Umbilical cord (tissue), 2 donors: ENCODE results near the gene ALG12. TPM values are rescaled to one million over a fixed set of nuclear protein-coding genes. Genes with fewer than 3 reads are reported as not detected.

Experiments used
- DNase-seq: peaks from one replicate; pipeline ENCODE4 v3.0.0-alpha.2; 2015; ENCODE audit warnings: low spot score
- total RNA-seq: library from RNA; depleted of rRNA; stranded (reverse); fragments of >200 nt; gene quantifications from one replicate; pipeline ENCODE4 v1.2.3, GENCODE V29; 2014; ENCODE audit warnings: low replicate concordance; ENCODE audit not compliant: insufficient read depth

The ALG12 gene
- total RNA-seq, 1 donor from 2014 or later, result 13.7 TPM

GRCh38 chr22:49958366-49958921 is 40.2 kb upstream of the ALG12 start:
- DNase-seq, result no peak

GRCh38 chr22:49957826-49958365 is 39.7 kb upstream of the ALG12 start:
- DNase-seq, result no peak

GRCh38 chr22:49956914-49957825 is 38.9 kb upstream of the ALG12 start:
- no peak for DNase-seq

GRCh38 chr22:49956418-49956770 is 38.2 kb upstream of the ALG12 start:
- no peak for DNase-seq

- DNase-seq, result no peak
These were observed 37.6 kb upstream of the ALG12 start for GRCh38 chr22:49955581-49956417.

- no peak for DNase-seq
These were observed 36.8 kb upstream of the ALG12 start for GRCh38 chr22:49954991-49955580.

GRCh38 chr22:49954354-49954753 is 36.1 kb upstream of the ALG12 start:
- no peak for DNase-seq

- DNase-seq, result no peak
These were observed 35.6 kb upstream of the ALG12 start for GRCh38 chr22:49953680-49954344.

GRCh38 chr22:49953027-49953679 is 34.9 kb upstream of the ALG12 start:
- DNase-seq, result no peak

- DNase-seq, result peak; percentile 86
These were observed 34.0 kb upstream of the ALG12 start for GRCh38 chr22:49951986-49952896.

- no peak for DNase-seq
These were observed 33.4 kb upstream of the ALG12 start for GRCh38 chr22:49951678-49951985.

- peak; percentile 80 for DNase-seq
These were observed 32.9 kb upstream of the ALG12 start for GRCh38 chr22:49951000-49951677.

GRCh38 chr22:49950396-49950994 is 32.3 kb upstream of the ALG12 start:
- DNase-seq, result no peak

- DNase-seq, result no peak
These were observed 31.7 kb upstream of the ALG12 start for GRCh38 chr22:49949914-49950292.

- peak; percentile 45 for DNase-seq
These were observed 31.0 kb upstream of the ALG12 start for GRCh38 chr22:49948958-49949913.

GRCh38 chr22:49948116-49948957 is 30.1 kb upstream of the ALG12 start:
- peak; percentile 50 for DNase-seq

GRCh38 chr22:49947296-49947622 is 29.0 kb upstream of the ALG12 start:
- no peak for DNase-seq
